Esophagus squamous epithelium (tissue), 5 donors: Measurements from ENCODE around the gene RBM33. TPM values are rescaled to one million over a fixed set of nuclear protein-coding genes. Genes with fewer than 3 reads are reported as not detected.

Experiments
- DNase-seq: peaks from one replicate; lab custom pipeline; 2025; lab: John Stamatoyannopoulos, UW
- H3K27ac ChIP-seq, 4 donors: fragments of 200-600 bp; sonication (generic); one replicate each; pipeline ENCODE4 v1.5.1; 2016 to 2019; ENCODE audit warnings: mild to moderate bottlenecking in 1 of 4
- H3K27me3 ChIP-seq, 4 donors: fragments of 200-600 bp; sonication (generic); 1 replicate in 3 of 4; 2 replicates in 1 of 4; pipeline versions ENCODE4 v1.5.1 to v1.6.0; 2017 to 2021; ENCODE audit warnings: antibody characterized with exemption in 1 of 4
- H3K36me3 ChIP-seq, 3 donors: fragments of 200-600 bp; sonication (generic); one replicate each; pipeline ENCODE4 v1.5.1; 2016 to 2019
- H3K4me1 ChIP-seq, 3 donors: fragments of 200-600 bp; sonication (generic); one replicate each; pipeline ENCODE4 v1.5.1; 2017 to 2019
- H3K4me3 ChIP-seq, 4 donors: fragments of 200-600 bp; sonication (generic); 1 replicate in 3 of 4; 2 replicates in 1 of 4; pipeline ENCODE4 v1.5.1; 2016 to 2019; ENCODE audit warnings: mild to moderate bottlenecking in 2 of 4, moderate library complexity in 1 of 4
- H3K9me3 ChIP-seq, 3 donors: fragments of 200-600 bp; sonication (generic); one replicate each; pipeline ENCODE4 v1.5.1; 2016 to 2019
- CTCF ChIP-seq, 6 experiments: fragments of 450-650 bp in 4 of 6; fragments of 200-600 bp in 2 of 6; sonication (generic) in 2 of 6; IDR thresholded peaks; one replicate each; pipeline ENCODE4 v1.5.1; 2016 to 2019; ENCODE audit warnings: antibody characterized with exemption in 6 of 6, mild to moderate bottlenecking in 4 of 6, moderate library complexity in 4 of 6
- POLR2A ChIP-seq, 4 donors: fragments of 450-650 bp; IDR thresholded peaks; one replicate each; pipeline ENCODE4 v1.6.1; 2017; ENCODE audit warnings: antibody characterized with exemption in 4 of 4, mild to moderate bottlenecking in 4 of 4, moderate library complexity in 3 of 4
- WGBS, 2 donors: methylation state at CpG; one replicate each; pipeline ENCODE4 v1.1.5; 2018; 5-methylcytosine and 5-hydroxymethylcytosine counted together
- intact Hi-C: fragments of 100-400 bp; cut with DNase I; formaldehyde crosslinking; loops from one replicate; pipeline ENCODE4 v1.15.0; 2022
- total RNA-seq, 4 donors: library from RNA; depleted of rRNA; stranded (reverse); fragments of >200 nt; gene quantifications; one replicate each; pipeline ENCODE4 v1.1.0, GENCODE V29; 2016
- donor health status: DM: yes; HTN: yes; CAD: no.

The RBM33 gene
- total RNA-seq, 4 donors from 2014 or later, result 20.3 to 45.6 (median 26.9) TPM

GRCh38 chr7:155741805-155742204 lies 97.3 kb downstream of the RBM33 start:
- no peaks in the 10 kb centered on the region for H3K9me3 ChIP-seq
- H3K36me3 ChIP-seq, result peaks cover 6 to 97% (median 38%) of the 10 kb centered on the region in 3 donors
- no peak overlapping the region for H3K4me3 ChIP-seq
- TF ChIP-seq POLR2A (IDR thresholded peaks at IDR 0.05), result no peak
- no peak for TF ChIP-seq CTCF (IDR thresholded peaks at IDR 0.05)
- H3K27ac ChIP-seq, result no peak overlapping the region
- DNase-seq, result no peak
- no peaks in the 10 kb centered on the region for H3K4me1 ChIP-seq
- intact Hi-C loops, result no loop called here
- no peaks in the 10 kb centered on the region for H3K27me3 ChIP-seq
- 87 to 96% methylated on average over 12 to 16 of the region's 16 CpGs for WGBS, 2 donors

GRCh38 chr7:155743177-155743576 lies 98.7 kb downstream of the RBM33 start:
- Histone ChIP-seq H3K4me3 (no peak overlapping the region), H3K4me1 (no peaks in the 10 kb centered on the region)
- 73 to 80% methylated on average over 4 of the region's 4 CpGs for WGBS, 2 donors

GRCh38 chr7:155744971-155745683 lies 100.7 kb downstream of the RBM33 start:
- no peak overlapping the region for H3K27ac ChIP-seq
- peaks cover 0 to 12% (median 0%) of the 10 kb centered on the region in 3 donors for H3K4me1 ChIP-seq
- intact Hi-C loops, result no loop called here
- no peak for DNase-seq
- H3K36me3 ChIP-seq, result peaks cover 6 to 96% (median 26%) of the 10 kb centered on the region in 3 donors
- no peak overlapping the region for H3K4me3 ChIP-seq
- H3K9me3 ChIP-seq, result no peaks in the 10 kb centered on the region
- H3K27me3 ChIP-seq, result no peaks in the 10 kb centered on the region
- TF ChIP-seq CTCF (IDR thresholded peaks at IDR 0.05) (no peak), POLR2A (IDR thresholded peaks at IDR 0.05) (no peak)
- 85 to 87% methylated on average over 15 to 17 of the region's 17 CpGs for WGBS, 2 donors

More at GRCh38 chr7:155743177-155743576, 98.7 kb downstream of the RBM33 start:
- Histone ChIP-seq H3K9me3 (no peaks in the 10 kb centered on the region), H3K27ac (no peak overlapping the region), H3K27me3 (no peaks in the 10 kb centered on the region), H3K36me3 (peaks cover 6 to 100% (median 36%) of the 10 kb centered on the region in 3 donors)
- TF ChIP-seq CTCF (IDR thresholded peaks at IDR 0.05) (no peak), POLR2A (IDR thresholded peaks at IDR 0.05) (no peak)
- no peak for DNase-seq
- intact Hi-C loops, result no loop called here

- 80 to 89% methylated on average over 9 of the region's 9 CpGs for WGBS, 2 donors
These were observed 101.3 kb downstream of the RBM33 start for GRCh38 chr7:155745737-155746136.

GRCh38 chr7:155746188-155746587 lies 101.7 kb downstream of the RBM33 start:
- no peak for DNase-seq
- intact Hi-C loops, result no loop called here
- 78 to 81% methylated on average over 2 of the region's 2 CpGs for WGBS, 2 donors
- H3K27ac ChIP-seq, result no peak overlapping the region
- no peaks in the 10 kb centered on the region for H3K27me3 ChIP-seq
- H3K9me3 ChIP-seq, result no peaks in the 10 kb centered on the region
- peaks cover 6 to 85% (median 26%) of the 10 kb centered on the region in 3 donors for H3K36me3 ChIP-seq
- TF ChIP-seq POLR2A (IDR thresholded peaks at IDR 0.05) (no peak), CTCF (IDR thresholded peaks at IDR 0.05) (no peak)
- H3K4me1 ChIP-seq, result peaks cover 0 to 20% (median 0%) of the 10 kb centered on the region in 3 donors
- H3K4me3 ChIP-seq, result no peak overlapping the region

More at GRCh38 chr7:155745737-155746136, 101.3 kb downstream of the RBM33 start:
- no peak for TF ChIP-seq POLR2A (IDR thresholded peaks at IDR 0.05)
- Histone ChIP-seq H3K36me3 (peaks cover 6 to 89% (median 26%) of the 10 kb centered on the region in 3 donors), H3K27me3 (no peaks in the 10 kb centered on the region), H3K27ac (no peak overlapping the region), H3K4me1 (peaks cover 0 to 16% (median 0%) of the 10 kb centered on the region in 3 donors), H3K4me3 (no peak overlapping the region), H3K9me3 (no peaks in the 10 kb centered on the region)
- DNase-seq, result no peak
- intact Hi-C loops, result no loop called here
